OCI-LY1 (cell line): ENCODE data around the gene ACAD8.

ENCODE experiments used
- H2AFZ ChIP-seq: fragments of 200-600 bp; sonication (generic), shearing (Covaris generic); 2 replicates; pipeline ENCODE4 v1.6.0; 2014; ENCODE audit warnings: antibody characterized with exemption, mild to moderate bottlenecking, low read length
- H3F3A ChIP-seq: fragments of 200-600 bp; sonication (generic), shearing (Covaris generic); 2 replicates; pipeline ENCODE4 v1.6.0; 2014; ENCODE audit warnings: mild to moderate bottlenecking, antibody characterized with exemption, low read length, moderate library complexity; ENCODE audit not compliant: insufficient read depth
- H3K27ac ChIP-seq: fragments of 200-600 bp; sonication (generic); 2 replicates; pipeline ENCODE4 v1.5.1; 2014; ENCODE audit warnings: low read length, mixed run types, mild to moderate bottlenecking, low read depth; ENCODE audit not compliant: poor library complexity, severe bottlenecking
- H3K27me3 ChIP-seq: fragments of 200-600 bp; sonication (generic); 2 replicates; pipeline ENCODE4 v1.6.0; 2014; ENCODE audit warnings: antibody characterized with exemption, mild to moderate bottlenecking, low read length, moderate library complexity; ENCODE audit not compliant: insufficient read depth
- H3K36me3 ChIP-seq: fragments of 200-600 bp; sonication (generic); 2 replicates; pipeline ENCODE4 v1.6.1; 2014; ENCODE audit warnings: mild to moderate bottlenecking, antibody characterized with exemption, low read length, moderate library complexity, mixed read lengths; ENCODE audit not compliant: insufficient read depth
- H3K4me1 ChIP-seq: fragments of 200-600 bp; sonication (generic); 2 replicates; pipeline ENCODE4 v1.5.1; 2014; ENCODE audit warnings: mild to moderate bottlenecking, low read length, moderate library complexity; ENCODE audit not compliant: insufficient read depth, severe bottlenecking
- H3K4me2 ChIP-seq: fragments of 200-600 bp; sonication (generic), shearing (Covaris generic); 2 replicates; pipeline ENCODE4 v1.6.1; 2014; ENCODE audit warnings: low read length
- H3K4me3 ChIP-seq: fragments of 200-600 bp; sonication (generic); 2 replicates; pipeline ENCODE4 v1.5.1; 2014; ENCODE audit warnings: low read length, low read depth, mild to moderate bottlenecking, mixed read lengths; ENCODE audit not compliant: poor library complexity, severe bottlenecking
- H3K79me2 ChIP-seq: fragments of 200-600 bp; shearing (Covaris generic); 2 replicates; pipeline ENCODE4 v1.6.1; 2016; ENCODE audit warnings: mixed run types, low read length, mixed read lengths; ENCODE audit not compliant: insufficient read depth
- H3K9ac ChIP-seq: fragments of 200-600 bp; sonication (generic), shearing (Covaris generic); 2 replicates; pipeline ENCODE4 v1.6.1; 2014; ENCODE audit warnings: mild to moderate bottlenecking, low read length, mixed read lengths
- H3K9me2 ChIP-seq: fragments of 200-600 bp; sonication (generic), shearing (Covaris generic); 2 replicates; pipeline ENCODE4 v1.6.1; 2014; ENCODE audit warnings: low read depth, mild to moderate bottlenecking, low read length, mixed read lengths
- H3K9me3 ChIP-seq: fragments of 200-600 bp; shearing (Covaris generic); 2 replicates; pipeline ENCODE4 v1.6.1; 2014; ENCODE audit warnings: low read length, mixed read lengths
- H4K20me1 ChIP-seq: fragments of 200-600 bp; sonication (generic), shearing (Covaris generic); 2 replicates; pipeline ENCODE4 v1.6.0; 2016; ENCODE audit warnings: mild to moderate bottlenecking, low read length; ENCODE audit not compliant: insufficient read depth
- CTCF ChIP-seq: fragments of 200-600 bp; sonication (generic), shearing (Covaris generic); IDR thresholded peaks from 2 replicates; pipeline ENCODE4 v1.5.1; 2017; ENCODE audit warnings: mild to moderate bottlenecking, antibody characterized with exemption, low read length, moderate library complexity, mixed read lengths
- EZH2 ChIP-seq: fragments of 200-600 bp; sonication (generic), shearing (Covaris generic); IDR thresholded peaks from 2 replicates; pipeline ENCODE4 v1.8.0; 2017; ENCODE audit warnings: borderline replicate concordance, mixed run types, mild to moderate bottlenecking, antibody characterized with exemption, low read length, moderate library complexity, mixed read lengths

The ACAD8 gene

GRCh38 chr11:134250246-134250645 lies 3.1 kb upstream of the ACAD8 start:
- no peaks in the 10 kb centered on the region for H4K20me1 ChIP-seq
- peaks cover 18% of the 10 kb centered on the region for H3K4me1 ChIP-seq
- H3K4me3 ChIP-seq, result no peak overlapping the region
- H3K27me3 ChIP-seq, result no peaks in the 10 kb centered on the region
- H3K9me2 ChIP-seq, result no peaks in the 10 kb centered on the region
- no peaks in the 10 kb centered on the region for H3K9me3 ChIP-seq
- H3F3A ChIP-seq, result no peaks in the 10 kb centered on the region
- no peak overlapping the region for H3K4me2 ChIP-seq
- no peak overlapping the region for H3K27ac ChIP-seq
- H2AFZ ChIP-seq, result no peak overlapping the region
- peaks cover 27% of the 10 kb centered on the region for H3K36me3 ChIP-seq
- H3K79me2 ChIP-seq, result no peaks in the 10 kb centered on the region
- TF ChIP-seq EZH2 (no peak), CTCF (no peak)
- no peak overlapping the region for H3K9ac ChIP-seq

- H3K4me3 ChIP-seq, result no peak overlapping the region
- no peaks in the 10 kb centered on the region for H4K20me1 ChIP-seq
- H3K4me2 ChIP-seq, result no peak overlapping the region
- no peaks in the 10 kb centered on the region for H3K9me2 ChIP-seq
- H2AFZ ChIP-seq, result no peak overlapping the region
- H3K9me3 ChIP-seq, result no peaks in the 10 kb centered on the region
- no peaks in the 10 kb centered on the region for H3K79me2 ChIP-seq
- H3F3A ChIP-seq, result no peaks in the 10 kb centered on the region
- TF ChIP-seq CTCF (no peak), EZH2 (no peak)
- H3K27ac ChIP-seq, result no peak overlapping the region
- H3K9ac ChIP-seq, result no peak overlapping the region
- peaks cover 18% of the 10 kb centered on the region for H3K4me1 ChIP-seq
- H3K36me3 ChIP-seq, result peaks cover 27% of the 10 kb centered on the region
- no peaks in the 10 kb centered on the region for H3K27me3 ChIP-seq
These were observed 2.7 kb upstream of the ACAD8 start for GRCh38 chr11:134250675-134251074.

- Histone ChIP-seq H3K36me3 (peaks cover 24% of the 10 kb centered on the region), H3K4me2 (peak overlapping the region; percentile 80), H4K20me1 (no peaks in the 10 kb centered on the region)
These were observed 801 bp upstream of the ACAD8 start for GRCh38 chr11:134252346-134253187.

More at GRCh38 chr11:134252346-134253187, 801 bp upstream of the ACAD8 start:
- Histone ChIP-seq H3F3A (no peaks in the 10 kb centered on the region), H3K9me2 (no peaks in the 10 kb centered on the region), H3K79me2 (no peaks in the 10 kb centered on the region), H3K27me3 (no peaks in the 10 kb centered on the region), H3K4me1 (peaks cover 18% of the 10 kb centered on the region), H3K27ac (no peak overlapping the region), H2AFZ (peak overlapping the region; percentile 48; the same call in 1 of the 2 replicates), H3K4me3 (peak overlapping the region; percentile 71), H3K9ac (peak overlapping the region; percentile 64), H3K9me3 (no peaks in the 10 kb centered on the region)
- TF ChIP-seq CTCF (no peak), EZH2 (no peak)
